Measurements from ENCODE around the gene GLG1. TPM values are rescaled to one million over a fixed set of nuclear protein-coding genes. Genes with fewer than 3 reads are reported as not detected.
"Not testable (repeated sequence)": the region's sequence is repeated elsewhere in the genome, so short reads cannot be mapped to it uniquely, and the experiment has no call there.

Gene GLG1
- total RNA-seq, 1 experiment from 2014 or later, result 210 TPM

GRCh38 chr16:74558873-74559272, 48.0 kb downstream of the GLG1 start:
- intact Hi-C loops (cut with micrococcal nuclease; ENCODE audit: unreplicated experiment), result no loop called here
- no peaks in the 10 kb centered on the region for H3K9me3 ChIP-seq
- no peak for DNase-seq
- BruUV-seq (replicated peaks), result no TSS peak
- no peak for TF ChIP-seq CTCF (IDR thresholded peaks at IDR 0.05; ENCODE audit: insufficient read depth in 1 of 2, low read depth in 1 of 2, low read length in 1 of 2, severe bottlenecking in 1 of 2, unreplicated experiment in 1 of 2)
- Mint-ChIP-seq H3K27me3 (ENCODE audit: insufficient read depth, unreplicated experiment) (no peaks in the 10 kb centered on the region), H3K4me1 (ENCODE audit: low read depth, unreplicated experiment) (no peaks in the 10 kb centered on the region), H3K4me3 (ENCODE audit: unreplicated experiment) (no peak overlapping the region), H3K27ac (ENCODE audit: unreplicated experiment) (no peak overlapping the region), H3K36me3 (ENCODE audit: insufficient read depth, unreplicated experiment) (peaks cover 9% of the 10 kb centered on the region), H3K9me3 (ENCODE audit: unreplicated experiment) (no peaks in the 10 kb centered on the region)
- no peaks in the 10 kb centered on the region for H3K4me1 ChIP-seq
- H3K4me3 ChIP-seq (ENCODE audit: low read depth, low read length), result no peak overlapping the region
- H3K27me3 ChIP-seq (replicated peaks; ENCODE audit: control insufficient read depth, insufficient read depth, low read length), result no peaks in the 10 kb centered on the region
- H3K36me3 ChIP-seq (ENCODE audit: control insufficient read depth, insufficient read depth, low read length), result no peaks in the 10 kb centered on the region
- ChIA-PET CTCF (interaction anchor here (0.6 kb wide), 1 partner anchor 173 kb away, joined by 3 read pairs; no protein-coding TSS in a partner anchor), POLR2A (no interaction called here)

GRCh38 chr16:74557275-74557674, 49.6 kb downstream of the GLG1 start:
- intact Hi-C loops (cut with micrococcal nuclease; ENCODE audit: unreplicated experiment), result no loop called here
- no peaks in the 10 kb centered on the region for H3K9me3 ChIP-seq
- DNase-seq, result no peak
- Mint-ChIP-seq H3K36me3 (ENCODE audit: insufficient read depth, unreplicated experiment) (peaks cover 6% of the 10 kb centered on the region), H3K27me3 (ENCODE audit: insufficient read depth, unreplicated experiment) (no peaks in the 10 kb centered on the region), H3K4me3 (ENCODE audit: unreplicated experiment) (no peak overlapping the region), H3K27ac (ENCODE audit: unreplicated experiment) (no peak overlapping the region), H3K9me3 (ENCODE audit: unreplicated experiment) (no peaks in the 10 kb centered on the region), H3K4me1 (ENCODE audit: low read depth, unreplicated experiment) (no peaks in the 10 kb centered on the region)
- no peaks in the 10 kb centered on the region for H3K36me3 ChIP-seq (ENCODE audit: control insufficient read depth, insufficient read depth, low read length)
- BruUV-seq (replicated peaks), result no TSS peak
- no peaks in the 10 kb centered on the region for H3K27me3 ChIP-seq (replicated peaks; ENCODE audit: control insufficient read depth, insufficient read depth, low read length)
- TF ChIP-seq CTCF (IDR thresholded peaks at IDR 0.05; ENCODE audit: insufficient read depth in 1 of 2, low read depth in 1 of 2, low read length in 1 of 2, severe bottlenecking in 1 of 2, unreplicated experiment in 1 of 2), result no peak
- CTCF ChIA-PET, result no interaction called here
- H3K4me3 ChIP-seq (ENCODE audit: low read depth, low read length), result no peak overlapping the region
- no peaks in the 10 kb centered on the region for H3K4me1 ChIP-seq
- POLR2A ChIA-PET, result no interaction called here

- H3K27me3 Mint-ChIP-seq (ENCODE audit: insufficient read depth, unreplicated experiment), result no peaks in the 10 kb centered on the region
- H3K4me1 Mint-ChIP-seq (ENCODE audit: low read depth, unreplicated experiment), result no peaks in the 10 kb centered on the region
- no peak for DNase-seq
- Histone ChIP-seq H3K9me3 (no peaks in the 10 kb centered on the region), H3K27me3 (replicated peaks; ENCODE audit: control insufficient read depth, insufficient read depth, low read length) (no peaks in the 10 kb centered on the region), H3K36me3 (ENCODE audit: control insufficient read depth, insufficient read depth, low read length) (no peaks in the 10 kb centered on the region), H3K4me3 (ENCODE audit: low read depth, low read length) (no peak overlapping the region), H3K4me1 (no peaks in the 10 kb centered on the region)
- peaks cover 6% of the 10 kb centered on the region for H3K36me3 Mint-ChIP-seq (ENCODE audit: insufficient read depth, unreplicated experiment)
- intact Hi-C loops (cut with micrococcal nuclease; ENCODE audit: unreplicated experiment), result no loop called here
- ChIA-PET POLR2A (no interaction called here), CTCF (interaction anchor here (0.5 kb wide), 1 partner anchor 961 kb away, joined by 4 read pairs; no protein-coding TSS in a partner anchor)
- no peak overlapping the region for H3K27ac Mint-ChIP-seq (ENCODE audit: unreplicated experiment)
- no TSS peak for BruUV-seq (replicated peaks)
- no peaks in the 10 kb centered on the region for H3K9me3 Mint-ChIP-seq (ENCODE audit: unreplicated experiment)
- no peak overlapping the region for H3K4me3 Mint-ChIP-seq (ENCODE audit: unreplicated experiment)
- TF ChIP-seq CTCF (IDR thresholded peaks at IDR 0.05; ENCODE audit: insufficient read depth in 1 of 2, low read depth in 1 of 2, low read length in 1 of 2, severe bottlenecking in 1 of 2, unreplicated experiment in 1 of 2), result no peak
Measured at GRCh38 chr16:74556375-74556922, 50.5 kb downstream of the GLG1 start.

GRCh38 chr16:74552357-74552756, 54.6 kb downstream of the GLG1 start:
- CTCF ChIA-PET; H3K27me3 Mint-ChIP-seq (ENCODE audit: insufficient read depth, unreplicated experiment); H3K9me3 Mint-ChIP-seq (ENCODE audit: unreplicated experiment); H3K4me3 Mint-ChIP-seq (ENCODE audit: unreplicated experiment); intact Hi-C loops (cut with micrococcal nuclease; ENCODE audit: unreplicated experiment); H3K4me3 ChIP-seq (ENCODE audit: low read depth, low read length); H3K27ac Mint-ChIP-seq (ENCODE audit: unreplicated experiment); H3K36me3 ChIP-seq (ENCODE audit: control insufficient read depth, insufficient read depth, low read length); H3K36me3 Mint-ChIP-seq (ENCODE audit: insufficient read depth, unreplicated experiment); BruUV-seq (replicated peaks); H3K9me3 ChIP-seq; DNase-seq; H3K27me3 ChIP-seq (replicated peaks; ENCODE audit: control insufficient read depth, insufficient read depth, low read length); H3K4me1 ChIP-seq; POLR2A ChIA-PET; H3K4me1 Mint-ChIP-seq (ENCODE audit: low read depth, unreplicated experiment): not testable (repeated sequence)

GRCh38 chr16:74550227-74551019, 56.5 kb downstream of the GLG1 start:
- H3K9me3 Mint-ChIP-seq (ENCODE audit: unreplicated experiment); POLR2A ChIA-PET; CTCF ChIA-PET: not testable (repeated sequence)

More at GRCh38 chr16:74550227-74551019, 56.5 kb downstream of the GLG1 start:
- H3K4me3 ChIP-seq (ENCODE audit: low read depth, low read length); H3K4me3 Mint-ChIP-seq (ENCODE audit: unreplicated experiment); BruUV-seq (replicated peaks); H3K36me3 ChIP-seq (ENCODE audit: control insufficient read depth, insufficient read depth, low read length); intact Hi-C loops (cut with micrococcal nuclease; ENCODE audit: unreplicated experiment); H3K9me3 ChIP-seq; H3K27ac Mint-ChIP-seq (ENCODE audit: unreplicated experiment); H3K27me3 ChIP-seq (replicated peaks; ENCODE audit: control insufficient read depth, insufficient read depth, low read length); H3K4me1 Mint-ChIP-seq (ENCODE audit: low read depth, unreplicated experiment); H3K27me3 Mint-ChIP-seq (ENCODE audit: insufficient read depth, unreplicated experiment); DNase-seq; H3K4me1 ChIP-seq: not testable (repeated sequence)
- peaks cover 10% of the 10 kb centered on the region for H3K36me3 Mint-ChIP-seq (ENCODE audit: insufficient read depth, unreplicated experiment)

Data from Caco-2 (cell line).